Prostate gland (tissue), 2 donors: ENCODE data around the gene KATNB1. TPM values are rescaled to one million over a fixed set of nuclear protein-coding genes. Genes with fewer than 3 reads are reported as not detected.
A peak's percentile ranks its signal among the peaks of the same experiment; 100 is the strongest.

Experiments used
- DNase-seq: peaks from one replicate; pipeline ENCODE4 v3.0.0-alpha.2; 2019; ENCODE audit warnings: low spot score
- H3K27ac ChIP-seq, 2 donors: fragments of 200-600 bp; sonication (generic); 2 replicates each; pipeline ENCODE4 v1.5.1; 2017 to 2019
- H3K27me3 ChIP-seq: fragments of 200-600 bp; sonication (generic); replicated peaks from 2 replicates; pipeline ENCODE4 v1.5.1; 2019; ENCODE audit not compliant: insufficient read depth
- H3K36me3 ChIP-seq, 2 donors: fragments of 200-600 bp; sonication (generic); 1 replicate in 1 of 2; 2 replicates in 1 of 2; pipeline versions ENCODE4 v1.5.1 to v1.8.1; 2017 to 2019
- H3K4me1 ChIP-seq: fragments of 200-600 bp; sonication (generic); replicated peaks from 2 replicates; pipeline ENCODE4 v1.5.1; 2019
- H3K4me3 ChIP-seq, 2 donors: fragments of 200-600 bp; sonication (generic); 2 replicates each; pipeline ENCODE4 v1.5.1; 2017 to 2019
- H3K9me3 ChIP-seq: fragments of 200-600 bp; sonication (generic); 2 replicates; pipeline ENCODE4 v1.5.1; 2017
- CTCF ChIP-seq, 4 experiments: fragments of 200-600 bp in 2 of 4; fragments of 450-650 bp in 2 of 4; sonication (generic) in 2 of 4; IDR thresholded peaks; 1 replicate in 3 of 4; 2 replicates in 1 of 4; pipeline ENCODE4 v1.5.1; 2016 to 2019; ENCODE audit warnings: antibody characterized with exemption in 4 of 4, mild to moderate bottlenecking in 2 of 4, moderate library complexity in 2 of 4
- POLR2A ChIP-seq: fragments of 450-650 bp; IDR thresholded peaks from one replicate; pipeline ENCODE4 v1.6.1; 2016; ENCODE audit warnings: antibody characterized with exemption, mild to moderate bottlenecking
- POLR2AphosphoS5 ChIP-seq: sonication (generic); formaldehyde crosslinking; IDR thresholded peaks from one replicate; pipeline ENCODE4 v1.6.1; 2017; ENCODE audit warnings: antibody characterized with exemption
- WGBS: methylation state at CpG from one replicate; pipeline ENCODE4 v1.1.5; 2018; 5-methylcytosine and 5-hydroxymethylcytosine counted together
- intact Hi-C: fragments of 100-400 bp; cut with DNase I; formaldehyde crosslinking; loops from one replicate; pipeline ENCODE4 v1.14.2; 2022
- total RNA-seq, 2 donors: library from RNA; depleted of rRNA; stranded (reverse); fragments of >200 nt; gene quantifications; one replicate each; pipeline ENCODE4 v1.1.0, GENCODE V29; 2016

Gene KATNB1
- total RNA-seq, 2 donors from 2014 or later = 22.7 to 30.2 TPM

GRCh38 chr16:57799600-57800199 is 64.1 kb downstream of the KATNB1 start:
- no peak for DNase-seq
- TF ChIP-seq POLR2A (no peak), CTCF (IDR thresholded peaks at IDR 0.05) (no peak), POLR2AphosphoS5 (no peak)
- Histone ChIP-seq H3K9me3 (no peaks in the 10 kb centered on the region), H3K27me3 (no peaks in the 10 kb centered on the region), H3K4me3 (no peak overlapping the region), H3K27ac (no peak overlapping the region), H3K4me1 (no peaks in the 10 kb centered on the region), H3K36me3 (no peaks in the 10 kb centered on the region)
- intact Hi-C loops = loop anchor here (2.0 to 5.0 kb wide), 3 partner anchors 13 to 63 kb away; no protein-coding TSS in a partner anchor
- 52% methylated on average over 5 of the region's 5 CpGs for WGBS

GRCh38 chr16:57800200-57801097 is 64.9 kb downstream of the KATNB1 start:
- no peak for DNase-seq
- Histone ChIP-seq H3K36me3 (no peaks in the 10 kb centered on the region), H3K4me3 (no peak overlapping the region), H3K9me3 (no peaks in the 10 kb centered on the region), H3K4me1 (no peaks in the 10 kb centered on the region), H3K27me3 (no peaks in the 10 kb centered on the region), H3K27ac (peak overlapping the region in 1 of 2 donors; percentile 8)
- no peak for TF ChIP-seq POLR2A
- WGBS = 70% methylated on average over 12 of the region's 12 CpGs
- intact Hi-C loops = loop anchor here (5.0 kb wide), 2 partner anchors 43 to 62 kb away; no protein-coding TSS in a partner anchor

- TF ChIP-seq CTCF (IDR thresholded peaks at IDR 0.05) (no peak), POLR2AphosphoS5 (no peak), POLR2A (no peak)
- 51% methylated on average over 5 of the region's 5 CpGs for WGBS
- no peak for DNase-seq
- Histone ChIP-seq H3K9me3 (no peaks in the 10 kb centered on the region), H3K27me3 (no peaks in the 10 kb centered on the region), H3K27ac (peak overlapping the region; percentile 75 to 77), H3K36me3 (no peaks in the 10 kb centered on the region), H3K4me3 (peak overlapping the region; percentile 43 to 47), H3K4me1 (no peaks in the 10 kb centered on the region)
- intact Hi-C loops = loop anchor here (5.0 kb wide), 2 partner anchors 44 to 61 kb away; no protein-coding TSS in a partner anchor
Observed at GRCh38 chr16:57801098-57801808, 65.7 kb downstream of the KATNB1 start.

GRCh38 chr16:57801809-57802340 is 66.3 kb downstream of the KATNB1 start:
- intact Hi-C loops = loop anchor here (5.0 kb wide), 2 partner anchors 45 to 60 kb away; no protein-coding TSS in a partner anchor
- no peaks in the 10 kb centered on the region for H3K4me1 ChIP-seq
- H3K36me3 ChIP-seq = no peaks in the 10 kb centered on the region
- TF ChIP-seq POLR2A (no peak), CTCF (IDR thresholded peaks at IDR 0.05) (no peak), POLR2AphosphoS5 (no peak)
- peak overlapping the region; percentile 75 to 77 for H3K27ac ChIP-seq
- peak overlapping the region; percentile 43 to 47 for H3K4me3 ChIP-seq
- no peaks in the 10 kb centered on the region for H3K9me3 ChIP-seq
- 9% methylated on average over 18 of the region's 45 CpGs for WGBS
- DNase-seq = no peak
- no peaks in the 10 kb centered on the region for H3K27me3 ChIP-seq
